HTERT RPE-1 (cell line): Measurements from ENCODE around the gene NOS1AP.
"Not testable (repeated sequence)": the region's sequence is repeated elsewhere in the genome, so short reads cannot be mapped to it uniquely, and the experiment has no call there.

ENCODE experiments used
- in situ Hi-C: fragments of 300-500 bp; cut with MboI; formaldehyde crosslinking; loops from 4 replicates; pipeline ENCODE4 v1.14.3; 2020; ENCODE audit warnings: low sequenced_read_pairs

The NOS1AP gene

DNA sequence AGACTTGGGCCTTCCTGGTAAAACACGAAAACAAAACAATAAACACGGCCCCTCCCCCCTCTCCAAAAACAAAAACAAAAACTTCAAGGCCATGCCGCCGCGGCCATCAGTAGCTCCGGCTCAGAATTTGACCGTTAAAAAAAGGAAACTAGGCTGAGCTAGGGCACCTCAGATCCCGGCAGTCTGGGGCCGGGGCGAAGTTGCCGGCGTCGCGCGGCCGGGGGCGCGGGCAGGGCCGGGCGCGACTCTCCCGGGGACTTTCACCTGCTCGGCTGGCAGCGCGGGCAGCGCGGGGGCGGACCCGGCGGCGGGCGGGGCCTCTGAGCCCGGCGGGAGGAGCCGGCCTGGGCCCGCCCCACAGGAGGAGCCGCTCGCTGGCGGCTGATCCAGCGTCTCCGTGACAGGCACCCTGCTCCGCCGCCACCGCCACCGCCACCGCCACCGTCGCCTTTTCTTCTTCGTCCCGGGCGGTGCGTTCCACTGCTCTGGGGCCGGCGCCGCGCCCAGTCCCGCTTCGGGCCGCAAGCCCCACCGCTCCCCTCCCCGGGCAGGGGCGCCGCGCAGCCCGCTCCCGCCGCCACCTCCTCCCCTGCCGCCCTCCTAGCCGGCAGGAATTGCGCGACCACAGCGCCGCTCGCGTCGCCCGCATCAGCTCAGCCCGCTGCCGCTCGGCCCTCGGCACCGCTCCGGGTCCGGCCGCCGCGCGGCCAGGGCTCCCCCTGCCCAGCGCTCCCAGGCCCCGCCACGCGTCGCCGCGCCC lies at the start of gene NOS1AP:
Gene NOS1AP, plus strand, starts transcription at position 358 of the 760 bp plus-strand sequence. CDS start 487 bp downstream, outside the sequence.
- in situ Hi-C loops, result no loop called here

DNA sequence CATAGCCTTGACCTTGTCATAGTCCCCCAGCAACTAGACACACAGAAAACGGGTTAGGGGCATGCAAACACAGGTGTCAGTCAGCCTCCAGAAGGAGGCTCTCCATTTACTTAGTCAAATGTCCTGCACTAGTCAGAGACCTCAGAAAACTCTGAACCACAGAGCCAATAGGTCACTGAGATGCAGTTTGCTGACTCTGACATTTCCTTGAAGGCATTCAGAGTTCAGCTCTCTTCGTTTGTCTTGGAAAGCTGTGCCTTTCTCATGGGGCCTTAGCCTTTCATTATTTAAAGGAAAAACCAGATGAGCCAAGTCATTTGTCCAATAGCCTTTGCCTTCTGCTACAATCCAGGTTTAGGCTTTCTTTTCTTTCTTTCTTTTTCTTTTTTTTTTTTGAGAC lies 49.3 kb upstream of the NOS1AP start:
- in situ Hi-C loops, result no loop called here

DNA sequence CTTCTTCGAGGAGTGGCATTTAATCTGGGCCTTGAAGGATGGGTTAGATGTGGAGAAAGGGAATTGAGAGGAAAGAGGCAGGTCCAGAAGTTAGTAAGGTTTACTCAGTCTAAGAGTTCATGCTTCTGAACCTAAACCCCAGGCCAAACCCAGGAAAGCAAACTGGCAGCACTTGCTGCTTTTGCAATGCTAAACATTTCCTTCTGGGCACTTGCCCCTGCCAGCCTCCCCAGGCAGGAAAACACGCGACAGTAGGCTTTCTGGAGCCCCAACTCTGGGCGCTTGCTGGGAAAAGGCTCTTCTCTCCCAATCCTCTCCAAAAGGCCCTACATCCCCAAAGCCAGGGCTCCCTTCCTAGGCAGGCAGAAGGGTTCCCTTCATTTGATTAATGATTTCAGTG lies 48.4 kb upstream of the NOS1AP start:
- in situ Hi-C loops, result no loop called here

DNA sequence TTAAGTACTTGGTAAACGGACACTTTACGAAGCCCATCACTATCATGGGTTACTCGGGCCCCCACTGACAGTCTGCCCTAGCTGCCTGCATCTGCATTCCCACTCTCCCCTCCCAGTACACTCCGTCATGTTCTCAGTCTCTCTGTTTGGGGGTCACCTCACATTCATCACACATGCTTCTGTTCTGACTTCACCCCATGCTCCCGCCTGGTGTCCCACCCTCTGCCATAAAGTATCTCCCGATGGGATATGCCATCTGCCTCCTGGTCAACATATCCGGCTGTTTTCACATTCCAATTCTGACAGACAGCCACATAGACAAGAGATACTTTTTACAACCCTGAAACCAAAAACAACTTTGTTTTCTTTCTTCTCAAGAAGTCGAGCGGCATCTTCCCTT lies 46.9 kb upstream of the NOS1AP start:
- in situ Hi-C loops, result no loop called here

DNA sequence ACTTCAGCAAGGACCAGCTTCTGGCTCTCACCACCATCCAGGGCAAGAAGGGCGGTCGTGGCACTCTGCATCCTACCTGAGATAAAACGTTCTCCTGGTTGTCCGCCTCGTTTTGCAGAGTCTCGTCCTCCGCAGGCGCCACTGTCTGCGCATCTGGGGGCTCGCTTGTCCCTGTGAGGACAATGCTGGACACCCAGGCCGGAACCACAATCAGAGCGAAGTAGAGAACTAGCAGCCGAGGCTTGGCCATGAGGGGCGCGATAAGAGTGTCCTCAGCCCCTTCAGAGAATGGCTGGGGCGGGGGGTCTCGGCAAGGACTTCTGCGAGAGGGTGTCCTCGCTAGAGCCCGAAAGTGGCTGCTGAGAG lies 46.3 kb upstream of the NOS1AP start:
- in situ Hi-C loops, result no loop called here

DNA sequence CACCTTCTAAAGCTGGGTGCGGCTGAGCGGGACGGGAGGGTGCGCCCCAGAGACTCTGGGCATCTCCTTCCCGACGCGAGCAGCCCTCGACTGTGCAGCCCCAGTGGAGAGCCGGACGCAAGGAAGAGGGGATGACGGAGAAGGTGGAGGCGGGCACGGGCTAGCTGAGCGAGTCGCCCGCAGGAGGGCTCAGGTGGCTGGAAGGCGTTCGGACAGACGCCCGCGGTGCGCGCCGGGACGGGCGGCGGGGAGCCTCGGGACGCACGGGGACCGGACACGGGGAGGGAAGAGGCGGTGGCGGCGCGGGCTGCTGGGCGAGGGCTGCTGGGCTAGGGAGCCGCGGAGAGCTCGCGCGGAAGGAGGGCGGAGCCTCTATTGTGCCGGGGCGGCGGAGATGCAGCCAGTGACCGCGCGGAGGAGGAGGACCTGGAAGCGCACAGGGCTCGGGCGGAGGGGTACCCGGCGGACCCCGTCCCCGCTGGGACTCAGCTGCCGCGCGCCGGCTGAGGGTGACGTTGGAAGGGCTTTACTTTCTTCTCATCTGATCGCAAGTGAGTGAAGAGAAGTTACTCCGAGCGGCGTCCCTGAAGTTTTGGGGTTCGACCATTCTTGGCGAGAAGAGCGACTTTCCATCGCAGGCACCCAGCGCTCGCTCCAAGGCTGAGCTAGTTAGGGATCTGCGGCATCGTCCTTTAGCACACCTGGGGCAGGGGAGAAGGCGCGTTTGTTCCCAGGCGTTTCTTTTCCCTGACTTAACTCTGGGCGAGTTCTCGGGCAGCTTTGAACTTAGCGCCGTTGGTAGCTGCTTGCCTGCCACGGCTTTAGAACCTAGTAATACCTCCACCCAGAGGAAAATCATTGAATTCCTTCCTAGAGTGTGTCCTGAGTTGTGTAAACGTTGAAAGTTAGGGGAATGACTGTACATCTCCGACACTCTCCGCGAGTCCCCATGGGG lies 45.7 kb upstream of the NOS1AP start, which contains the start of gene OLFML2B:
Gene OLFML2B, minus strand, starts transcription at position 323 of the 955 bp plus-strand sequence. CDS start 439 bp downstream, outside the sequence.
- in situ Hi-C loops, result no loop called here

DNA sequence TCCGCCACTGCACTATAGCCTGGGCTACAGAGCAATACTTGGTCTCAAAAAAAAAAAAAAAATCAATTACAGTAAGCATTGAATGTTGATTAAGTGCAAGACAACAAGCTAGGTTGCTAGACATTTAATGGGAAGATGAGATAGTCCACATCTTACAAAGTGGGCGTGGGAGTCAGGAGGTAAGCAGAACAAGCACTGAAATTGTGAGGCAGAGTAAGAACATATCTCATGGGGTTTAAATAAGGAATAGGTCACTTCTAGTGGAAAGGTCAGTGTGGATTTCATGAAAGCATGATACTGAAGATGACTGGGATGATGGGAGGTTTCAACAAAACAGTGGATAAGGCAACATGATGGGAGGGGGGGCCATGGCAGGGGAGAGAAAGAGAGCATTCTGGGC lies 44.0 kb upstream of the NOS1AP start:
- in situ Hi-C loops, result no loop called here

DNA sequence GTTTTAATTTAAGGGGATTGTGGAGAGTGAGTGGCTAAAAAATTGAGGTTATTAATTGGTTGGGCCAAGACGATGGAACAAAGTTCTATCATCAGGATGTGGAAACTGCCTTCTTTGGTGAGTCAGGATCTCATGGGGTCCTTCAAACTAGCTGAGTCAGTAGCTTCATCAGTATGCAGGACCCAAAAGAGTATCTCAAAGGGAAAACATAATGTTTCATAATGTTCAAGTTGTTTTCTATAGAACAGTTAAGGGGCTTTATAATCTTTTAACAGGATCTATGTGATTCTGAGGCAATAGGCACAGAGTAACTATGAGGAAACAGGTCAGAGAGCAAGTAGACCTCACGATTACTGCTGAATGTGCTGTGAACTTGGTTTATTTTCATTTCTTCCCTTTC lies 42.6 kb upstream of the NOS1AP start:
- in situ Hi-C loops, result no loop called here

DNA sequence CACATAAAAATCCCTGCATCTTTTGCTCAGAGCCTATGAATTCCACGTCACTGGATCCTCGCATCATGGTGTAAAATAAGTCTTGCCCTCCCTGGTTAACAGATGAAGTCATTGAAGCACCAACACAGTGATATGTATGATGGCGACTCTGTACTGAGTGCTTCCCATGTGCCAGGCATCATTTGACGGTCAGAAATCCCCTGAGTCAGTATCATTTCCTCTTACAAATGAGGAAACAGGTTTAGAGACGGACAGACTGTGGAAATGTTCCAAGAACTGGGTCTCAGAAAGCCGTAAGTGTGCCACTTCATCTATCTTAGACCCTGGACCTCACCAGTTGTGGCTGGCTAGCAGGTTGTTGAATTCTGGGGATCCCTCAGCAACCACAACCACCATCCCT lies 40.8 kb upstream of the NOS1AP start:
- in situ Hi-C loops, result no loop called here

DNA sequence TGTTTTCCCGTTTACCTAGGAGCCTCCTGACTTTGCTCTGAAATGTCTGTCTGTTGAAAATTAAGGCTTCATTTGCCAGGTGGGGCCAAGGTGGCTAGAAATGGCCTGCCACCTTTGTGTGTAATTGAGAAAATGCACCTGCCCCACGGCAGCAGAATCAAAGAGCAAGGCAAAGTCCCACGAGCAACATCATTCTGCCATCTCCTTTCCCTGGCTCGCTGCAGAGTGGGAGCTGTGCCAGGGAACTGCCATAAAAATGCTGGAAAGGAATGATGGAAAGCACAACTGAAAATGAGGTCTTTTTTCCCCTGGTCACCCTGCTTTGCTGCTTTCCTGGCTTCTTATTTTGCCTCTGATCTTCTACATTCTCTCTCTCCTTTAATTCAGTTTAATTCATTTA lies 40.3 kb upstream of the NOS1AP start:
- in situ Hi-C loops, result no loop called here

DNA sequence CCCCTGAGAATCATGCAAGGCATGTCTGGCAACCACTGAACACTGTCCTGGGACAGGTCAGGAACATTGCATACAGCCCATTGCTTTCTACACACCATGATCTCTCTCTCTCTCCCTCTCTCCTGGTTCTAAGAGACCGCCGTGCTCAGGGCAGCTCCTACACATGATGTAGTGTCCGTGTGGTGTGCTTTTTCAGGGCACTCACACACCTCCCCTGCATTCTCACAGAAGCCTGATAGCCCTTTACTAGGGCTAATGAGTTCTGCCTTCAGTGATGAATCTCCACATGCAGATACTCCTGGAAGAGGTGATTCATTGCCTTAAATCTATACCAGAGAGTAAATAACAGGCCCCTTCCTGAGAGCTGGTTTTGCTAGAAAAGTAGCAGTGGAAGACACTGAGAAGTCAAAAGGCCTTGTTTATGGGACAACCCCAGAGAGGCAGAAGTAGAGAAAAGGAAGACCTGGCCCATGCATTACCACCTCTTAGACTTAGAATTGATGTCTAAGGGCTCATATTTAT lies 38.7 kb upstream of the NOS1AP start:
- in situ Hi-C loops, result no loop called here

DNA sequence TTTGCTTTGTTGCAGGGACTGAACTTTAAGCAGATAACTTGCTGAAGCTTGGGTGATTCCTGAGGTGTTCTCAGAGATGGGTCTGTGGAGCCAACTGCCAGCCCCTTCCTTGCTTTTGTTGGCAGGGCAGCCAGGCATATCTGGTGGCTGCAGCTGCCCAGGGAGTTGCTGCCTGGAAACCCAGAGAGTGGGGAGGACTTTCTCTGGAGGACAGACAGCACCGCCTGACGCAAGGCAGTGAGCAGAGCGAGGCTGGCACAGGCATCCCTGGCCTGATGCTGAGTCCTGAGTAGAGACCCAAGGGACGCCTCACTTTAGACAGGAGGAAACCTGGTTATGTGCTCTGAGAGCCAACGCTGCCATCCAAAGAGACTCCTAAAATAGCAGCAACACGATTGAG lies 36.1 kb upstream of the NOS1AP start:
- in situ Hi-C loops, result no loop called here

DNA sequence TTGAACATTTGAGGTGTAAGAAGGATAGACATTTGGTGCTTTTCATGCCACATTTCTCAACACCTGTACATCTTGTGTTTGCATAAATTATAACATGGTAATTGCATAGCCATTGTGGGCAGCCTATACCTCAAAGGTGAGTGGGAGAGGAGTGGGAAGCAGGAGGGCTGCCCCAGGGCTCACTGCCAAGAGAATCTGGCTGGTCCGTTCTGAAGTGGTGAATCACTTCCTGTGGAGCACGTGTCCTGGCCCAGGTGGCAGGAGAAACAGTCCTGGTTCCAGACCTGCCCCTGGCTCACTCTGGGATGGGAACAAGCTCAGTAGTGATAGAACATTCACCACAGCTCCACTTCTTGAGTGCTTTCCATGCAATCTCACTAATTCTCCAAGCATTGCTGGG lies 34.2 kb upstream of the NOS1AP start:
- in situ Hi-C loops, result no loop called here

DNA sequence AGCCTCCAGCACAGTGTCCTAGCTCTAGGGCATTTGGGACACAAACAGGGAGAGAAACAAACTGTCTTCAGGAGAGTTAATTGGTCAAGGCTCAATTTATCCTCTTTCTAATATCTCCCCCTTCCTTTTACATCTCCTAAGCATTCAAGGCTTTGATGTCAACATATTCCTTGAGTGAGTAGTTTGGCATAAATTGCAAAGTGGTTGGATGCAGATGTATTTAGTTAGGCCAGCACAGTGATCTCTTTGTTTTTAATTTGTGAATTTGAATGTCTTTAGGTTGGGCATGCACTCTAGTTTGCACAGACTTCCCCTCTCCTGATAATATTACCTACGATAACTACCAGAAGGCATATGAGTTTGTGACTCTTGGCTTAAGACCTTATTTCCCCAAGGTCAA lies 33.3 kb upstream of the NOS1AP start:
- in situ Hi-C loops, result no loop called here

DNA sequence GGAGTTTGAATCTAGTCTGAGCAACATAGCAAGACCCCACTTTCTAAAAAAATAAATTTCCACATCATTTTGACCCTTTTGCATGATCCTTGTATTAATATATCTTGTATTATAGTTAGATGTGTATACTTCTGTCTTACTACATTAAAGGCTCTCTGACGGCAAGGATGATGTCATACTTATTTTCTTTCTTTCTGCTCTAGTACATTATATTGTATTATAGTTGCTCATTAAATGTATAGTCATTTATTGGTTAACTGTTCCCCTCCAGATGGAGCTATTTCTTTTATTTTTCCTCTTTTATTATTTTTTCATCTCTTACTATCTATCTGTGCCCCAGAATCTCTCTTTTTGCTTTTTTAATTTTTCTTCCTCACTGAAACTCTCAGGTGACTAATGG lies 30.9 kb upstream of the NOS1AP start:
- in situ Hi-C loops, result no loop called here

DNA sequence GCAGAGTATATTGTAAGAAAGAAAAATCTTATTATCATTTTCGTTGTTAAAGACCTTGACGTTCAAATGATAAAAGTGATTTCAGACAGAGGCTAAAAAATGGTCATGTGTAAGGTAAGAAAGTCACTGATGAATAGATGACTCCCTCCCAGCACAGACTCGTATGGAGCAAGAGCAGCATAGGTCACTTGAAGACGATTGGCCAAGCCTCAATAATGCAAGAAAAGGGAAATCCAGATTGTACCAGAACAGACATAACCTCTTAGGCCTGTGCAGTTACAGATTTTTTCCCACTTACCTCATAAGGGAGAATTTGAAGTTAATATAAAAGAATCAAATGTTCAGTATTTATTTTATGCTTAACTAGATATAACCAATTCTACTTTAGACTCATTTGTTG lies 29.5 kb upstream of the NOS1AP start:
- in situ Hi-C loops, result no loop called here

DNA sequence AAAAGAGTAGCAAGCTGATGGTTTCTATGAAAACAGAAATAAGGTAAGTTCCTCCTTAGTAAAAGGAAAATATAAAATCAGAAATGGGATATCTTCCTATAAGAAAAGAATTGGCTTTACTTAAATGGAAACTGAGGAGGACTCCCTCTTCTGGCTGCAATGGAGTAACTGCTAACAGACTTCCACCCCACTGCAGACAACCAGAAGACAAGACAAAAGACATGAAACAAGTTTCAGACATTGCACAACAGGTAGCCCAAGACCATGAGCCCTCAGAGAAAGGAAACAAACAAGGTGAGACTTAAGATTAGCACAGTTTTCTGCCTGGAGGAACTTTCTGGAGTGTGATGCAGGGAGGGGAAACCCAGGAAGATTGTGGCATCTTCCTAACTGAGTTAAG lies 28.8 kb upstream of the NOS1AP start:
- in situ Hi-C loops, result no loop called here

DNA sequence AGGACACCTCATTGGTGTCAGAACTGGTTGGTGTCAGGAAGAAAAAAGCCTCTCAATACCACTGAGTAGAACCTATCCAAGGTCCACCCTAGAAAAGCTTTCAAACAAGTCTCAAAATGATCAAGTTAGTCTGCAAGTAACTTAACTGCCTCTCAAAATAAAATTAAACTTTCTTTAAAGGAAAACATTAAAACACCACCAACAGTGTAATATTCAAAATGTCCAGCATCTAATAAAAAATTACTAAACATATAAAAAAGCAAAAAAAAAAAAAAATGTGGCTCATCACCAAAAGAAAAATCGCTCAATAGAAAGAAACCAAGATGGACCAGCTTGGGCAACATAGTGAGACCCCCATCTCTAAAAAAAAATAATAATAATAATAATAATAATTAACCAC lies 27.1 kb upstream of the NOS1AP start:
- in situ Hi-C loops, result no loop called here

DNA sequence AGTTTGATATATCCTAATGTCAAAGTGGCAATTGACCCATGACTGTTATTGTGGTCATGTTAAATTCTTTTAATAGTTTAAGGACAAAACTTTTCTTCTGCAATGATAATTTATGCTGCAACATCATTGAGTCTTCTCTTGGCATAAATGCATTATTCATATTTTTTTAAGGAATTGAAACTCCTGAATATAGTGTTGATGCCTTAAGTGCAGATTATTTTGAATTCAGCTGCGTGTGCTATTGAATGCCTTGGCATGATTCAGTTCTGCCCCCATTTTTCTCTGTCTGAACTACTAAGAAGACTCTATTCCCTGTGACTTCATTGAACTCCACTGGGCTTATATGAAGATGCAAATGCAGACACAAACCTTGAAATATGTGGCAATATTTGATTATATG lies 22.6 kb upstream of the NOS1AP start:
- in situ Hi-C loops, result no loop called here

DNA sequence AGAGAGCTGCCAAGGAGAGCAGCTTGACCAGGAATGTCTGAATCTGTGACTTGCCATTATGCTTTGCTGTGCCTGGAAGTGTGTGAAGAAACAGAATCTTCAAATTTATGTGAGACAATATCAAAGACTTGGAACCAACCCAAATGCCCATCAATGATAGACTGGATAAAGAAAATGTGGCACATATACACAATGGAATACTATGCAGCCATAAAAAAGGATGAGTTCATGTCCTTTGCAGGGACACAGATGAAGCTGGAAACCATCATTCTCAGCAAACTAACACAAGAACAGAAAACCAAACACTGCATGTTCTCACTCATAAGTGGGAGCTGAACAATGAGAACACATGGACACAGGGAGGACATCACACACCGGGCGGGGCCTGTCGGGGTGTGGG lies 15.5 kb upstream of the NOS1AP start:
- in situ Hi-C loops, result not testable (repeated sequence)

DNA sequence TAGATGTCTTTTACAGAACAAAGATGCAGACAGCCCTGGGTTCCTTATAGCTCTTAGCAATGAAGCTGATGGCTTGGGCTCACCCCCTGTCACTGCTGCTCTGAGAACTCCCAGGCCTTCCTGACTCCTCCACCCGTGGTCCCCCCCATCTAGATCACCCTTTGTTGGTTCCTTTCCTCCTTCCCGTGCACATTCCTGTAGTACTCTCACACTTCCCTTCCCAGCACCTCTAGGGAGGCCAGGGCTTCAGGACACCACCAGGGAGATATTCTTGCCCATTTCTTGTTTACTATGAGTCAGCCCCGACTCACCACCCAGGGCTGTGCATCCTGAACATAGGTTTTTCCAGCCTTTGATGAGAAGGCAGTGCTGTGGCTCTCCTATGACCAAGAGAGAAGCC lies 14.4 kb upstream of the NOS1AP start:
- in situ Hi-C loops, result no loop called here

DNA sequence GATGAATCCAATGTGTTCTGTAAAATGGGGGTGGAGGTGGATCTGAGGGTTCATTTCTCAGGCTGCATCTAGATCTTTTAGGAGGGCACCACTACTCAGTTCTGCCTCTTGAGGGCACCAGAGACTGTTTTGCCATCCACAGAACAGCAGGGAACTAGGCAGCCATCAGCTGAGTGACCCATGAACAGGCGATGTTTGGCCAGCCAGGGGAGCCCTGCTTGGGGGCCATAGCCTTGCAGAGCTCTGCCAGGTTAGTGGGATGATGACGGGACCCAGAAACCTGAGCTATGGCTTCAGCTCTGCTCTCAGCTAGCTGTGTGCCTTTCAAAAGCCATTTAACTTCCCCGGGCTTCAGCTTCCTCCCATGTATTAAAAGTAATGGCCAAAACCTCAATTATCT lies 13.4 kb upstream of the NOS1AP start:
- in situ Hi-C loops, result no loop called here
